GM06990 (cell line): Measurements from ENCODE around the gene PRG2.

Experiments used
- DNase-seq: peaks from one replicate; pipeline ENCODE4 v3.0.0-alpha.2; 2011; ENCODE audit not compliant: insufficient read length; ENCODE audit errors: extremely low read depth
- H3K27me3 ChIP-seq: replicated peaks from 2 replicates; pipeline ENCODE4 v1.6.0; 2011; ENCODE audit warnings: low read length; ENCODE audit not compliant: control insufficient read depth, insufficient read depth
- H3K36me3 ChIP-seq: 2 replicates; pipeline ENCODE4 v1.5.1; 2011; ENCODE audit warnings: low read length; ENCODE audit not compliant: control insufficient read depth, insufficient read depth
- H3K4me3 ChIP-seq: replicated peaks from 2 replicates; pipeline ENCODE4 v1.5.1; 2011; ENCODE audit warnings: low read depth, mild to moderate bottlenecking, control low read depth, low read length
- TF ChIP-seq, protein P1 (sequence below): IDR thresholded peaks from 2 replicates; pipeline ENCODE4 v1.5.1; 2011; ENCODE audit warnings: low read length, control low read depth, mild to moderate bottlenecking, inconsistent platforms; ENCODE audit not compliant: insufficient read depth, poor library complexity, severe bottlenecking

Gene PRG2

GRCh38 chr11:57422669-57423068, 32.2 kb upstream of the PRG2 start:
- Histone ChIP-seq H3K4me3 (no peak overlapping the region), H3K36me3 (peaks cover 36% of the 10 kb centered on the region), H3K27me3 (no peaks in the 10 kb centered on the region)
- no peak for DNase-seq
- TF ChIP-seq, protein P1, sequence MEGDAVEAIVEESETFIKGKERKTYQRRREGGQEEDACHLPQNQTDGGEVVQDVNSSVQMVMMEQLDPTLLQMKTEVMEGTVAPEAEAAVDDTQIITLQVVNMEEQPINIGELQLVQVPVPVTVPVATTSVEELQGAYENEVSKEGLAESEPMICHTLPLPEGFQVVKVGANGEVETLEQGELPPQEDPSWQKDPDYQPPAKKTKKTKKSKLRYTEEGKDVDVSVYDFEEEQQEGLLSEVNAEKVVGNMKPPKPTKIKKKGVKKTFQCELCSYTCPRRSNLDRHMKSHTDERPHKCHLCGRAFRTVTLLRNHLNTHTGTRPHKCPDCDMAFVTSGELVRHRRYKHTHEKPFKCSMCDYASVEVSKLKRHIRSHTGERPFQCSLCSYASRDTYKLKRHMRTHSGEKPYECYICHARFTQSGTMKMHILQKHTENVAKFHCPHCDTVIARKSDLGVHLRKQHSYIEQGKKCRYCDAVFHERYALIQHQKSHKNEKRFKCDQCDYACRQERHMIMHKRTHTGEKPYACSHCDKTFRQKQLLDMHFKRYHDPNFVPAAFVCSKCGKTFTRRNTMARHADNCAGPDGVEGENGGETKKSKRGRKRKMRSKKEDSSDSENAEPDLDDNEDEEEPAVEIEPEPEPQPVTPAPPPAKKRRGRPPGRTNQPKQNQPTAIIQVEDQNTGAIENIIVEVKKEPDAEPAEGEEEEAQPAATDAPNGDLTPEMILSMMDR, result no peak

- H3K4me3 ChIP-seq, result no peak overlapping the region
- no peak for DNase-seq
- peaks cover 44% of the 10 kb centered on the region for H3K36me3 ChIP-seq
- H3K27me3 ChIP-seq, result no peaks in the 10 kb centered on the region
- TF ChIP-seq, protein P1, result no peak
These were observed 31.4 kb upstream of the PRG2 start for GRCh38 chr11:57421805-57422204.

GRCh38 chr11:57421066-57421465, 30.6 kb upstream of the PRG2 start:
- no peak overlapping the region for H3K4me3 ChIP-seq
- DNase-seq, result no peak
- peaks cover 49% of the 10 kb centered on the region for H3K36me3 ChIP-seq
- TF ChIP-seq, protein P1, result no peak
- H3K27me3 ChIP-seq, result no peaks in the 10 kb centered on the region

DNA sequence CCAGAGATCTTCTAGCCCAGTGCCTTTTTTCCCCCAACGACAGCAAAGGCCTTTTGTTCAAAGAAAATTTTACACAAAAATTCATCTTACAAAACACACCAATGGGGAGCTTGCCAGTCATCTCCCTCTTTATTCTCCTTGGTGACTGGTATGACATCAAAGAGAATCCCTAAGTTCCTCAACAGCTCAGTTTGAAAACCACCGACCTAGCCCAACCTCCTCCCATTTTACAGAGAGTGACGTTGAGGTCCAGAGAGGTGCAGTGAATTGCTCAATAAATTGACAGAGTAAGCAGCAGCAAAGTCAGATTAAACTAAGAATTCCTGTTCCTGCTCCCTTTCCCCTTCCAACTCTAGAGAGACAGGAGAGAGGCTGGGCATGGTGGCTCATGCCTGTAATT, 28.7 kb upstream of the PRG2 start:
- no peaks in the 10 kb centered on the region for H3K27me3 ChIP-seq
- no peak for DNase-seq
- peaks cover 56% of the 10 kb centered on the region for H3K36me3 ChIP-seq
- no peak overlapping the region for H3K4me3 ChIP-seq
- TF ChIP-seq, protein P1, result no peak

DNA sequence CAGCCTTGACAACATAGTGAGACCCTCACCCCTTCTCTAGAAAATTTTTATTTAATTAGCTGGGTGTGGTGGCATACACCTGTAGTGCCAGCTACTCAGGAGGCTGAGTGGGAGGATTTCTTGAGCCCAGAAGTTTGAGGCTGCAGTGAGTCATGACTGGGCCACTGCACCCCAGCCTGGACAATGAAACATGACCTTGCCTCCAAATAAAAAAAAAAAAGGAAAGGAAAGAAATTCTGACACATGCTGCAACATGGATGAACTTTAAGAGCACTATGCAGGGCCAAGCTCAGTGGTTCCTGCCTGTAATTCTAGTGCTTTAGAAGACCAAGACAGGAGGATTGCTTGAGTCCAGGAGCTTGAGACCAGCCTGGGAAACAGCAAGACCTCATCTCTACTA, 27.7 kb upstream of the PRG2 start:
- TF ChIP-seq, protein P1, result no peak
- no peak for DNase-seq
- H3K4me3 ChIP-seq, result no peak overlapping the region
- no peaks in the 10 kb centered on the region for H3K27me3 ChIP-seq
- H3K36me3 ChIP-seq, result peaks cover 58% of the 10 kb centered on the region

DNA sequence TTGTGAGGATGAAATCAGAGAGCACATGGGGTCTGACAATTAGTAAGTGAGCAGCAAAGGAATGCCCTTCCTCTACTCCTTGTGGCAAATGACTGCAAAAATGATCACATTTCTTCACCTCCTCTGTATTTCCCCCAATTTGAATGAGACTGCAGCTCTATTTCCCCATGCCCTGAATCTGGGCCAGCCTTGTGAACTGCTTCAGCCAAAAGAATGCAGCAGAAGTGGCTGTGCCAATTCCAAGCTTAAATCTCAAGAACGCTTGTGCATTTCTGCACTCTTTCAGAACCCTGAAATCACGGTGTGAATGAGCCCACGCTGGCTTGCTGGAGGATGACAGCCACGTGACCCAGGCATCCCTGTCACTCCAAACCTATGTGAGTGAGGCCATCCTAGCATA, 26.6 kb upstream of the PRG2 start:
- DNase-seq, result no peak
- H3K36me3 ChIP-seq, result peaks cover 54% of the 10 kb centered on the region
- no peak overlapping the region for H3K4me3 ChIP-seq
- H3K27me3 ChIP-seq, result no peaks in the 10 kb centered on the region
- TF ChIP-seq, protein P1, result no peak
